SK-N-SH treated with all-trans-retinoic acid at 6 μM for 48 hours (cell line): ENCODE measurements around the gene NOXA1.

Source experiments
- ARNTL ChIP-seq: fragments of 450-650 bp; formaldehyde crosslinking; IDR thresholded peaks from 2 replicates; pipeline ENCODE4 v1.5.0; 2020; ENCODE audit warnings: low read depth, mild to moderate bottlenecking, moderate library complexity, borderline replicate concordance
- BACH2 ChIP-seq: fragments of 250-450 bp; sonication (Bioruptor Pico); IDR thresholded peaks from 2 replicates; pipeline ENCODE4 v1.9.0; 2021; ENCODE audit warnings: mild to moderate bottlenecking, borderline replicate concordance
- CSRNP3 ChIP-seq: fragments of 250-450 bp; sonication (Bioruptor Pico); IDR thresholded peaks from 2 replicates; pipeline ENCODE4 v1.5.1; 2021; ENCODE audit warnings: mild to moderate bottlenecking, moderate library complexity
- ESRRG ChIP-seq: fragments of 250-450 bp; sonication (Bioruptor Pico); IDR thresholded peaks from 2 replicates; pipeline ENCODE4 v1.6.1; 2021; ENCODE audit warnings: mild to moderate bottlenecking
- OSR1 ChIP-seq: fragments of 250-450 bp; sonication (Bioruptor Pico); IDR thresholded peaks from 2 replicates; pipeline ENCODE4 v1.8.0; 2022; ENCODE audit warnings: moderate library complexity, mild to moderate bottlenecking, inconsistent platforms
- SNAI2 ChIP-seq: fragments of 250-450 bp; sonication (Bioruptor Pico); IDR thresholded peaks from 2 replicates; pipeline ENCODE4 v1.5.0; 2020; ENCODE audit warnings: mild to moderate bottlenecking, moderate library complexity
- TCF4 ChIP-seq: fragments of 250-450 bp; sonication (Bioruptor Pico); IDR thresholded peaks from 2 replicates; pipeline ENCODE4 v1.8.0; 2021; ENCODE audit warnings: mild to moderate bottlenecking, moderate library complexity, borderline replicate concordance
- TSHZ2 ChIP-seq: fragments of 250-450 bp; sonication (Bioruptor Pico); IDR thresholded peaks from 2 replicates; pipeline ENCODE4 v1.5.0; 2020; ENCODE audit warnings: mild to moderate bottlenecking, moderate library complexity
- ZC3H10 ChIP-seq: fragments of 250-450 bp; sonication (Bioruptor Pico); IDR thresholded peaks from 2 replicates; pipeline ENCODE4 v1.5.1; 2021; ENCODE audit warnings: mild to moderate bottlenecking, moderate library complexity
- ZFP30 ChIP-seq: fragments of 450-650 bp; formaldehyde crosslinking; IDR thresholded peaks from 2 replicates; pipeline ENCODE4 v1.5.0; 2022; ENCODE audit warnings: mild to moderate bottlenecking, moderate library complexity
- ZNF565 ChIP-seq: fragments of 450-650 bp; formaldehyde crosslinking; conservative IDR thresholded peaks from 2 replicates; pipeline ENCODE4 v1.5.0; 2020; ENCODE audit warnings: low read depth, mild to moderate bottlenecking, moderate library complexity
- ZNF70 ChIP-seq: fragments of 450-650 bp; formaldehyde crosslinking; IDR thresholded peaks from 2 replicates; pipeline ENCODE4 v1.5.0; 2020; ENCODE audit warnings: mild to moderate bottlenecking, moderate library complexity
- TF ChIP-seq, protein P1 (sequence below): fragments of 250-450 bp; sonication (Bioruptor Pico); IDR thresholded peaks from 2 replicates; pipeline ENCODE4 v1.8.0; 2020; ENCODE audit warnings: mild to moderate bottlenecking, moderate library complexity, borderline replicate concordance

DNA sequence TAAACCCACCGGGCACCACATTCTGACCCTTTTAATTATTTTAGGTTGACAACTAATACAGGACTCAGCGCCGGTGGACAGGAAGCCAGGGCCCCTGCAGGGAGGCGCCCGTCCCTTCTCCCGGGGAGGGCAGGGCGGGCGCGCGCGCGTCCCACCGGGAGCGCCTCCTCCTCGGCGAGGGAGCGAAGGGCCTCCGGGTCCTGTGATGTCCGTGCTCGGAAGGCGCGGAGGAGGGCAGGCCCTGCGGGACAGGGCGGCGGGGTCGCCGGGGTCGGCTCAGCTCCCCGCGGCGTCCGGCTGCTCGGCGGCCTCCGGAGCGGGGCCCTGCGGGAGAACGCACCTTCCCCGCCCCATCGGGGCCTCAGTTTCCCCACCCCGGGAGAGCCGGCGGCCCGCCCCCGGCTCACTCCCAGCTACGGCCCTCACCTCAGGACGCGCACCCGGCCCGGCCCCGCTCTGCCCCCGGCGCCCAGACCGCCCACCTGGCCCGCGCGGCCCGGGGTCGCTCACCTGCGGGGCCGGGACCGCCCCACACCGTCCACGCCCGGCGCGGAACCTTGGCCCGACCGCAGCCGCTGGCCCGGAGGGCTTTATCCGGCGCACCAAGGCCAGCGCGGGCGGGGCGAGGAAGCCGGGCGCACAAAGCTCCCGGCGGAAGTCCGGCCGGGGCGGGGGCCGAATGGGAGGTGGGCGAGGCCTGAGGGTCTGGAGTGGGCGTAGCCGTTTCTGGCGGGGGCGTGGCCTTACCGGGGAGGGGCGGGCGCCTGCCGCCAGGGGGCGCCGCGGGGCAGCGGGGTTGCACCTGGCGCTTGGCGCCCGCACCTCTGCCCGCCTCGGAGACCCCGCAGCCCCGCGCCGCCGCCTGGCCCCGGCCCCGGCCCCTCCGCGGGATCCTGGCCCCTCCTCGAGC, at the start of gene NOXA1, which contains the start of gene EXD3:
- TF ChIP-seq CSRNP3 (CRISPR knock-in tag): no peak
- no peak for TF ChIP-seq ARNTL (CRISPR knock-in tag)
- no peak for TF ChIP-seq BACH2
- no peak for TF ChIP-seq TSHZ2
- TF ChIP-seq SNAI2 (CRISPR knock-in tag): peak; percentile 65; the same call in 1 of the 2 replicates
- TF ChIP-seq, protein P1, sequence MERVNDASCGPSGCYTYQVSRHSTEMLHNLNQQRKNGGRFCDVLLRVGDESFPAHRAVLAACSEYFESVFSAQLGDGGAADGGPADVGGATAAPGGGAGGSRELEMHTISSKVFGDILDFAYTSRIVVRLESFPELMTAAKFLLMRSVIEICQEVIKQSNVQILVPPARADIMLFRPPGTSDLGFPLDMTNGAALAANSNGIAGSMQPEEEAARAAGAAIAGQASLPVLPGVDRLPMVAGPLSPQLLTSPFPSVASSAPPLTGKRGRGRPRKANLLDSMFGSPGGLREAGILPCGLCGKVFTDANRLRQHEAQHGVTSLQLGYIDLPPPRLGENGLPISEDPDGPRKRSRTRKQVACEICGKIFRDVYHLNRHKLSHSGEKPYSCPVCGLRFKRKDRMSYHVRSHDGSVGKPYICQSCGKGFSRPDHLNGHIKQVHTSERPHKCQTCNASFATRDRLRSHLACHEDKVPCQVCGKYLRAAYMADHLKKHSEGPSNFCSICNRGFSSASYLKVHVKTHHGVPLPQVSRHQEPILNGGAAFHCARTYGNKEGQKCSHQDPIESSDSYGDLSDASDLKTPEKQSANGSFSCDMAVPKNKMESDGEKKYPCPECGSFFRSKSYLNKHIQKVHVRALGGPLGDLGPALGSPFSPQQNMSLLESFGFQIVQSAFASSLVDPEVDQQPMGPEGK (CRISPR knock-in tag): no peak
- no peak for TF ChIP-seq OSR1 (CRISPR knock-in tag)
- no peak for TF ChIP-seq ESRRG (CRISPR knock-in tag)
- TF ChIP-seq ZC3H10 (CRISPR knock-in tag): no peak
- no peak for TF ChIP-seq ZNF70 (CRISPR knock-in tag)
- no peak for TF ChIP-seq ZNF565 (CRISPR knock-in tag)
- no peak for TF ChIP-seq TCF4
- no peak for TF ChIP-seq ZFP30
